Measurements from ENCODE around the gene CDKAL1. TPM values are rescaled to one million over a fixed set of nuclear protein-coding genes. Genes with fewer than 3 reads are reported as not detected.

The CDKAL1 gene
- total and polyA plus RNA-seq, 4 donors: 2.0 to 12.9 (median 6.7) TPM

DNA sequence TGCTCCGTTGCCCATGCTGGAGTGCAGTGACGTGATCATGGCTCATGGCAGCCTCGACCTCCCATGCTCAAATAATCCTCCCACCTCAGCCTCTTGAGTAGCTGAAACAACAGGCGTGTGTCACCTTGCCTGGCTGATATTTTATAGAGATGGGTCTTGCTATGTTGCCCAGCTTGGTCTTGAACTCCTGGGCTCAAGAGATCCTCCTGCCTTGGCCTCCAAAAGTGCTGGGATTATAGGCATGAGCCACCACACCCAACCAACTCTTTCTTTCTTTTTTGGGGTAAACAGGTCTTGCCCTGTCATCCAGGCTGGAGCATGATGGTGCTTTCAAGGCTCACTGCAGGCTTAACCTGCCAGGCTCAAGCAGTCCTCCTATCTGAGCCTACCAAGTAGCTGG, 266.4 kb downstream of the CDKAL1 start:
- WGBS: 97% methylated on average over 4 of the region's 4 CpGs
- peaks cover 0 to 4% (median 0%) of the 10 kb centered on the region in 4 donors for H3K9me3 ChIP-seq (ENCODE audit: control insufficient read depth in 4 of 4, low read length in 3 of 4)
- H3K27ac ChIP-seq (ENCODE audit: low read depth in 1 of 2, low read length in 2 of 2): no peak overlapping the region
- no peak overlapping the region for H3K4me3 ChIP-seq (ENCODE audit: low read depth in 1 of 3, low read length in 3 of 3)
- H3K27me3 ChIP-seq (ENCODE audit: control insufficient read depth in 4 of 4, insufficient read depth in 4 of 4, low read length in 3 of 4): no peaks in the 10 kb centered on the region
- TF ChIP-seq HNF4A (conservative IDR thresholded peaks at IDR 0.05) (no peak), YY1 (IDR thresholded peaks at IDR 0.05) (no peak), TAF1 (conservative IDR thresholded peaks at IDR 0.05) (no peak), CTCF (IDR thresholded peaks at IDR 0.05; ENCODE audit: low read depth, low read length, missing input control) (no peak), EGR1 (IDR thresholded peaks at IDR 0.05; ENCODE audit: low read depth in 2 of 2) (no peak), RAD21 (IDR thresholded peaks at IDR 0.05) (no peak), JUND (IDR thresholded peaks at IDR 0.05) (no peak), RXRA (IDR thresholded peaks at IDR 0.05) (no peak), SP1 (IDR thresholded peaks at IDR 0.05) (no peak), HNF4G (IDR thresholded peaks at IDR 0.05) (no peak), FOXA1 (IDR thresholded peaks at IDR 0.05) (no peak), NR2F2 (IDR thresholded peaks at IDR 0.05) (no peak), ATF3 (IDR thresholded peaks at IDR 0.05) (no peak), FOXA2 (IDR thresholded peaks at IDR 0.05) (no peak)
- TF ChIP-seq, protein P1, sequence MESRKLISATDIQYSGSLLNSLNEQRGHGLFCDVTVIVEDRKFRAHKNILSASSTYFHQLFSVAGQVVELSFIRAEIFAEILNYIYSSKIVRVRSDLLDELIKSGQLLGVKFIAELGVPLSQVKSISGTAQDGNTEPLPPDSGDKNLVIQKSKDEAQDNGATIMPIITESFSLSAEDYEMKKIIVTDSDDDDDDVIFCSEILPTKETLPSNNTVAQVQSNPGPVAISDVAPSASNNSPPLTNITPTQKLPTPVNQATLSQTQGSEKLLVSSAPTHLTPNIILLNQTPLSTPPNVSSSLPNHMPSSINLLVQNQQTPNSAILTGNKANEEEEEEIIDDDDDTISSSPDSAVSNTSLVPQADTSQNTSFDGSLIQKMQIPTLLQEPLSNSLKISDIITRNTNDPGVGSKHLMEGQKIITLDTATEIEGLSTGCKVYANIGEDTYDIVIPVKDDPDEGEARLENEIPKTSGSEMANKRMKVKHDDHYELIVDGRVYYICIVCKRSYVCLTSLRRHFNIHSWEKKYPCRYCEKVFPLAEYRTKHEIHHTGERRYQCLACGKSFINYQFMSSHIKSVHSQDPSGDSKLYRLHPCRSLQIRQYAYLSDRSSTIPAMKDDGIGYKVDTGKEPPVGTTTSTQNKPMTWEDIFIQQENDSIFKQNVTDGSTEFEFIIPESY (IDR thresholded peaks at IDR 0.05): no peak
- TF ChIP-seq, protein P2, sequence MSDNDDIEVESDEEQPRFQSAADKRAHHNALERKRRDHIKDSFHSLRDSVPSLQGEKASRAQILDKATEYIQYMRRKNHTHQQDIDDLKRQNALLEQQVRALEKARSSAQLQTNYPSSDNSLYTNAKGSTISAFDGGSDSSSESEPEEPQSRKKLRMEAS (IDR thresholded peaks at IDR 0.05): no peak
- TF ChIP-seq, protein P3, sequence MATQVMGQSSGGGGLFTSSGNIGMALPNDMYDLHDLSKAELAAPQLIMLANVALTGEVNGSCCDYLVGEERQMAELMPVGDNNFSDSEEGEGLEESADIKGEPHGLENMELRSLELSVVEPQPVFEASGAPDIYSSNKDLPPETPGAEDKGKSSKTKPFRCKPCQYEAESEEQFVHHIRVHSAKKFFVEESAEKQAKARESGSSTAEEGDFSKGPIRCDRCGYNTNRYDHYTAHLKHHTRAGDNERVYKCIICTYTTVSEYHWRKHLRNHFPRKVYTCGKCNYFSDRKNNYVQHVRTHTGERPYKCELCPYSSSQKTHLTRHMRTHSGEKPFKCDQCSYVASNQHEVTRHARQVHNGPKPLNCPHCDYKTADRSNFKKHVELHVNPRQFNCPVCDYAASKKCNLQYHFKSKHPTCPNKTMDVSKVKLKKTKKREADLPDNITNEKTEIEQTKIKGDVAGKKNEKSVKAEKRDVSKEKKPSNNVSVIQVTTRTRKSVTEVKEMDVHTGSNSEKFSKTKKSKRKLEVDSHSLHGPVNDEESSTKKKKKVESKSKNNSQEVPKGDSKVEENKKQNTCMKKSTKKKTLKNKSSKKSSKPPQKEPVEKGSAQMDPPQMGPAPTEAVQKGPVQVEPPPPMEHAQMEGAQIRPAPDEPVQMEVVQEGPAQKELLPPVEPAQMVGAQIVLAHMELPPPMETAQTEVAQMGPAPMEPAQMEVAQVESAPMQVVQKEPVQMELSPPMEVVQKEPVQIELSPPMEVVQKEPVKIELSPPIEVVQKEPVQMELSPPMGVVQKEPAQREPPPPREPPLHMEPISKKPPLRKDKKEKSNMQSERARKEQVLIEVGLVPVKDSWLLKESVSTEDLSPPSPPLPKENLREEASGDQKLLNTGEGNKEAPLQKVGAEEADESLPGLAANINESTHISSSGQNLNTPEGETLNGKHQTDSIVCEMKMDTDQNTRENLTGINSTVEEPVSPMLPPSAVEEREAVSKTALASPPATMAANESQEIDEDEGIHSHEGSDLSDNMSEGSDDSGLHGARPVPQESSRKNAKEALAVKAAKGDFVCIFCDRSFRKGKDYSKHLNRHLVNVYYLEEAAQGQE (IDR thresholded peaks at IDR 0.05): no peak
- H3K9ac ChIP-seq (ENCODE audit: low read depth in 1 of 2, low read length in 2 of 2): no peak overlapping the region
- H3K36me3 ChIP-seq (ENCODE audit: control insufficient read depth in 4 of 4, insufficient read depth in 3 of 4, low read depth in 1 of 4, low read length in 3 of 4): no peaks in the 10 kb centered on the region
- no peaks in the 10 kb centered on the region for H3K4me1 ChIP-seq (ENCODE audit: control insufficient read depth in 4 of 4, insufficient read depth in 4 of 4, low read length in 3 of 4)
- no peak for DNase-seq (ENCODE audit: low spot score)

DNA sequence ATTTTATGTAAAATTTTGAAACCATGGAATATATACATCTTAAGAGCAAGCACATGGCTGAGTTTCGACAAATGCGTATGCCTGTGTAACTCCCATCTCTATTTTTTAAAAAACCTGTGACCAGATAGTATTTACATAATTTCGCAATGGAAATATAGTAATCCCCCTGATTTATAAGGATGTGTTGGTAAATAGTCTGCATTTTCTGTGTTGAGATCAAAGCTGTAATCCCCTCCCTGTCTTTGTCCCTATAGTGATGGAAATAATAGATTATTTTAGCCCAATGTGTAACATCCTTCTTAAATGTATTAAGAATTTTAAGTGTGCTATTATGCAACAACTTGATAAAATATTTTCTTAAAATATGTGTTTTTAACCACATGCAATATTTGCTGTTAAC, 267.3 kb downstream of the CDKAL1 start:
- DNase-seq (ENCODE audit: low spot score): no peak
- Histone ChIP-seq H3K9ac (ENCODE audit: low read depth in 1 of 2, low read length in 2 of 2) (no peak overlapping the region), H3K4me3 (ENCODE audit: low read depth in 1 of 3, low read length in 3 of 3) (no peak overlapping the region), H3K9me3 (ENCODE audit: control insufficient read depth in 4 of 4, low read length in 3 of 4) (peaks cover 0 to 10% (median 0%) of the 10 kb centered on the region in 4 donors), H3K4me1 (ENCODE audit: control insufficient read depth in 4 of 4, insufficient read depth in 4 of 4, low read length in 3 of 4) (no peaks in the 10 kb centered on the region), H3K36me3 (ENCODE audit: control insufficient read depth in 4 of 4, insufficient read depth in 3 of 4, low read depth in 1 of 4, low read length in 3 of 4) (no peaks in the 10 kb centered on the region), H3K27me3 (ENCODE audit: control insufficient read depth in 4 of 4, insufficient read depth in 4 of 4, low read length in 3 of 4) (no peaks in the 10 kb centered on the region), H3K27ac (ENCODE audit: low read depth in 1 of 2, low read length in 2 of 2) (no peak overlapping the region)
- TF ChIP-seq RAD21 (IDR thresholded peaks at IDR 0.05) (no peak), NR2F2 (IDR thresholded peaks at IDR 0.05) (no peak), HNF4G (IDR thresholded peaks at IDR 0.05) (no peak), GABPA (IDR thresholded peaks at IDR 0.05 in 1 of 2, conservative IDR thresholded peaks at IDR 0.05 in 1 of 2) (no peak)
- TF ChIP-seq, protein P3 (IDR thresholded peaks at IDR 0.05): no peak
- WGBS: 99% methylated on average over 3 of the region's 3 CpGs

Measured in liver (tissue), 9 donors.